Right lobe of liver (tissue), 4 donors: Measurements from ENCODE around the gene TMEM123.

ENCODE experiments used
- CTCF ChIP-seq, 4 donors: fragments of 200-600 bp in 3 of 4; fragments of 450-650 bp in 1 of 4; IDR thresholded peaks; one replicate each; pipeline versions ENCODE4 v1.5.1 to v1.8.0; 2016 to 2022; ENCODE audit warnings: antibody characterized with exemption in 4 of 4, mild to moderate bottlenecking in 2 of 4
- POLR2A ChIP-seq: fragments of 450-650 bp; IDR thresholded peaks from one replicate; pipeline ENCODE4 v1.6.1; 2017; ENCODE audit warnings: antibody characterized with exemption, mild to moderate bottlenecking
- donor health status: DM: no; HTN: no; CAD: no.
- donor health status: DM: no; HTN: no; CAD: no.
- donor health status: DM: no; HTN: yes; CAD: no.

- TF ChIP-seq CTCF (IDR thresholded peaks at IDR 0.05) (no peak), POLR2A (no peak)
These were observed 39.1 kb downstream of the TMEM123 start for GRCh38 chr11:102413497-102413896.
